ENCODE results near the gene BMX.

The BMX gene

GRCh38 chrX:15507005-15507404, 6.4 kb downstream of the BMX start:
- DNase-seq (ENCODE audit: low spot score): no peak

GRCh38 chrX:15509845-15510244, 9.2 kb downstream of the BMX start:
- DNase-seq (ENCODE audit: low spot score): no peak

DNA sequence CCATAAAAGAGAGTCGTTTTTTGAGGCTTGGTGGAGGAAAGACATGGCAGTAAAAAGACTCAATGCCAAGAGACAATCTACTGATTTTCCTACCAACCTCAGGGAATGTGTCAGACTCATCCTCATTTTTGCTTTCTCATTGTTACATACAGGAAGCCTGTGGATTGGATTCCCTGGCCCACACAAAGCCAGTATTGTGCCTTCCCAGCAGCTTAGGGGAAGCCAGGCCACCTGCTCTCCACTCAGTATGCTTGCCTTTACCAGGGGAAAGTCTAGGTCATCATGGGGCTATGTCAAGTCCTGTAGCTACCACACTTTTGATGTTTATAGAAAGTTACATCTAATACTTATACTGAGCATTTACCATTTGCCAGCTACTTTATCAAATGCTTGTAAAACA, 11.0 kb downstream of the BMX start:
- DNase-seq (ENCODE audit: low spot score): no peak

GRCh38 chrX:15512401-15512965, 11.9 kb downstream of the BMX start:
- DNase-seq (ENCODE audit: low spot score): no peak

DNA sequence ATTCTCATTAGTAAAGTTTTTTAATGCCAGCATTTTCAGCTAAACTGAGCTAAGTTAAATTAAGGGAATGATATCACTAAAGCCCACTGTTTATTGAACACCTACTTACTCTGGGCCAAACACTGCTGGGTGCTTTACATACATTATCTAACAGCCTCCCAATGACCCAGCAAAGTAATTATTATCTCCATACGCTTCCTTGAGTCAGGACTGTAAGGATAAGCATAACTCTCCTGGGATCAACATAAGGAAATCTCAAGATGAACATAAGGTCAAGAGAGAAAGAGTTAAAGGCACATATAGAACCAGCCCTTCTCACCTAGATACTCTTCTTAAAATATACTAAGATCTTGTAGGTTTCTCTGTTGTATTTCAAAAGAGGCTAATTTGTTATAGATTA, 13.7 kb downstream of the BMX start:
- no peak for DNase-seq (ENCODE audit: low spot score)

DNA sequence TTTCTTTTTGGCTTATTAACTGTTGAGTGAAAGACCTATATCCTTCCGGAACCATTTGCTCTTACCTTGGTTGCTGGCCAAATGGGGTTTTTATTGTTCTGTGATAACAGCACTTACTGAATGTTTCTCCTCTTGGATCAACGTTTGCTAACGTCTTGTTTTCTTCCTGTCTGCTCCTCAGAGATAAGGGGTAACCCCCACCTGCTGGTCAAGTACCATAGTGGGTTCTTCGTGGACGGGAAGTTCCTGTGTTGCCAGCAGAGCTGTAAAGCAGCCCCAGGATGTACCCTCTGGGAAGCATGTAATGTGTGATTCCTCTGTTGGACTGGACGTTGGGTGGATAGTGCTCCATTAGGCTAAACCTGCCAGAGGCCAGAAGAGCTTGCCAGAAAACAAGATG, 15.3 kb downstream of the BMX start:
- no peak for DNase-seq (ENCODE audit: low spot score)

GRCh38 chrX:15522464-15522863, 21.9 kb downstream of the BMX start:
- DNase-seq (ENCODE audit: low spot score): no peak

- no peak for DNase-seq (ENCODE audit: low spot score)
Observed at GRCh38 chrX:15523088-15523487, 22.5 kb downstream of the BMX start.

DNA sequence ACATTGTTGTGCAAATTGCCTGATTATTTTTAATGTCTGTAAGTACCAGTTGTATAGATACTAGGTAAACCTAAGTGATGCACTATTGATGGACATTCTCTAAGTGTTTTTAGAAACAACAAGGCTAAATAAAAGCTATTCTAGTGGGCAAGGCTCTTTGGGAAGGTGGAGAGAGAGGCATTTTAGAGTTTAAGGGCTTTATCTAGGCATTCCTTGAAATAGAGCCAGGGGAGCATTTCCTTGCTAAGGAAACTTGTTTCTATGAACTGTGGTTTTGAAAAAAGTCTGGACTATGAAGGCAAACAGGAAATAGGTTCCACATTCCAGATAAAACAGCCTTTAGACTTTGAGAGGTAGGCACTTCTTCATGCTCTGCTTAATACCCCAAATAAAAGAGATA, 23.8 kb downstream of the BMX start:
- DNase-seq (ENCODE audit: low spot score): no peak

- no peak for DNase-seq (ENCODE audit: low spot score)
Observed at GRCh38 chrX:15525664-15526416, 25.2 kb downstream of the BMX start.

GRCh38 chrX:15529165-15529564, 28.6 kb downstream of the BMX start:
- no peak for DNase-seq (ENCODE audit: low spot score)

GRCh38 chrX:15530318-15530717, 29.7 kb downstream of the BMX start:
- no peak for DNase-seq (ENCODE audit: low spot score)

DNA sequence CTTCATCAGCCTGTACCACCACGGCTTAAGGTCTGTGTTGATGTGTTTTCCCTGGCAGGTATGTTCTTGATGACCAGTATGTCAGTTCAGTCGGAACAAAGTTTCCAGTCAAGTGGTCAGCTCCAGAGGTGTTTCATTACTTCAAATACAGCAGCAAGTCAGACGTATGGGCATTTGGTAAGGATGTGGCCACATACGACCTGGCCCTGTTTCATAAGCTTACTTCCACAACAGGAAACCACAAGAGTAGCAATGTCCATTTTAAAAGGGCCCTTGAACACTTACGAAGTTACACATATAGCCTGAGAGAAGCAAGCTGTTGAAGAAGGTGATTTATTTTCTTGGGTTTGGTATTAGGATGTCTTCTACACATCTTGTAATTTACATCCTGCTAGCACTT, 46.1 kb downstream of the BMX start:
- DNase-seq (ENCODE audit: low spot score): no peak

DNA sequence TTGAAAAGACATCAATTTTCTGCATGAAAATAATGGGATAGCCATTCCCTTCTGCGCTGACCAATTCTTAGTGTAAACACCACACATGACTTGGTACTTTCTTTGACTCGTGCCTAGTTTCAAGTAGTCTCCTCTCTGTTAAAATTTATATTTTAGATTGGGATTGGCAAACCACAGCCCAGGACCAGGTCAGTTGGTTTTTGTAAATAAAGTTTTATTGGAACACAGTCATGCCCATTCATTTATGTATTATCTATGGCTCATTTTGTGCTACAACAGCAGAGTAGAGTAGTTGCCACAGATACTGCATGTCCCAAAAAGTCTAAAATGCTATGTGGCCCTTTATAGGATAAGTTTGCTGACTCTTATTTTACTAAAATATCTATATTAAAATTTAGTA, 46.7 kb downstream of the BMX start:
- no peak for DNase-seq (ENCODE audit: low spot score)

GRCh38 chrX:15549189-15550012, 48.8 kb downstream of the BMX start:
- DNase-seq (ENCODE audit: low spot score): no peak

GRCh38 chrX:15559227-15559626, 58.6 kb downstream of the BMX start:
- no peak for DNase-seq (ENCODE audit: low spot score)

- no peak for DNase-seq (ENCODE audit: low spot score)
Observed at GRCh38 chrX:15560924-15561323, 60.3 kb downstream of the BMX start.

DNA sequence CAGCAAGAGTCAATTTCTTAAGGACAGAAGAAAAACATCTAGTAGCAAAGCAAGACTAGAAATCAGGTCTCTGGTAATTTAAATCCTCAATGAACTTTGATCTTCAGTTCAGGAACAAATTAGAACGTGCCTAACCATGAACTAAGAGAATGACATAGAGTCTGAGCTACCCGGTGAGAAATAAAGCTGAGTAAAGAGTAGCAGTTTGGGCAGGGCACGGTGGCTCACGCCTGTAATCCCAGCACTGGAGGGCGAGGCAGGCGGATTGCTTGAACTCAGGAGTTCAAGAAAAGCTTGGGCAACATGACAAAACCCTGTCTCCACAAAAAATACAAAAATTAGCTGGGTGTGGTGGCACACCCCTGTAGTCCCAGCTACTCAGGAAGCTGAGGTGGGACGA, 62.4 kb downstream of the BMX start:
- DNase-seq (ENCODE audit: low spot score): no peak

DNA sequence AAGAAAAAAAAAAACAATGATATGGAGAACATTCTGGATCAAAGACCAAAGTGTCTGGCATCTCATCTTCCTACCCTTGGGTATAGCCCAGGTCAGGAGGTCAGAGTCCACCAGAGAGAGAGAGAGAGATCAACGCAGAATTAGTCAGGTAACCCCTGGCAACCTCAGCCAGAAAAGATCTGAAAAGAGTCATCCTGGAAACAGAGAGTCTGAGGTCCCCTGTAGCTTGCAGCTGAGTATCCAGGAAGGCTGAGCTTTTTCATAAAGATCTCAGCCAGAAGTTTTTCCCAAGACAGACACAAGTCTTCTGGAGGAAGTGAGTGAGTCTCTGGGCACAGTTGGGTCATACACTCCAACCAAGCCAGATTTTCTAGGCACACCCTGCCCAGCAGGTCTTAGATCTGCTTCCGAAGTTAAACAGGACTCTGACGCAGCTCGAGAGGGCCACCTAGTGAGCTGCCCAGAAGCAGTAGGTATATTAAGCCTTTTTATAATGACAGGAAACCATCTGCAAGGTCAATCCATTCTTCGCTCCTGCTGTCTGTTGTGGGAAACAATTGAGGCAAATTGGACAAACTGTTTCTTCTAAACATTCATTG, 64.5 kb downstream of the BMX start:
- DNase-seq (ENCODE audit: low spot score): peak; percentile 17

DNA sequence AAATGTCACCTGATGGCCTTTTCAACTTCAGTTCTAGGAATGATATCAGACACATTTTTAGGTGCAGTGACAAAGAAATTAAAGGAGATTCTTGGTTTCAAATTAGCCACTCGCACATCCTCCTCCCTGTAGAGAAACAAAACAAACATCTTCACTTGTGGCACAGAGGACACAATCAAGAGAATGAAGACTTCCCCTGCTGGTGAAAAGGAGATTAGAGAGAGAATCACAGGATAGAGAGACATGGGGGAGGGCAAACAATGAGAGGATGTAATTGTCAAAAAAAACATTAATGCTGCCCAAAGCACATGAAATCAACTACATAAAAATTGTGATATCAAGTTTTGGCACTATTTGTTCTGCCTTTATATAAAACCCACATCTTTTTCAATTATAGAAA, 65.6 kb downstream of the BMX start:
- DNase-seq (ENCODE audit: low spot score): no peak

- no peak for DNase-seq (ENCODE audit: low spot score)
Observed at GRCh38 chrX:15567267-15567666, 66.7 kb downstream of the BMX start.

GRCh38 chrX:15567886-15568616, 67.4 kb downstream of the BMX start:
- no peak for DNase-seq (ENCODE audit: low spot score)
